Body of pancreas (tissue), 4 donors: ENCODE results near the gene MZF1. TPM values are rescaled to one million over a fixed set of nuclear protein-coding genes. Genes with fewer than 3 reads are reported as not detected.

Source experiments
- ATAC-seq: fragments of 150-250 bp; one replicate; pipeline ENCODE4 v1.9.1; 2016
- DNase-seq, 4 donors: peaks; one replicate each; pipeline ENCODE4 v3.0.0-alpha.2; 2019
- H3K27ac ChIP-seq, 4 donors: fragments of 200-600 bp; sonication (generic); 1 replicate in 3 of 4; 2 replicates in 1 of 4; pipeline versions ENCODE4 v1.5.1 to v1.6.1; 2016 to 2019; ENCODE audit warnings: mild to moderate bottlenecking in 1 of 4, mixed read lengths in 1 of 4, moderate library complexity in 1 of 4
- H3K27me3 ChIP-seq, 2 donors: fragments of 200-600 bp; sonication (generic); one replicate each; pipeline ENCODE4 v1.6.0; 2016; ENCODE audit warnings: mild to moderate bottlenecking in 1 of 2
- H3K36me3 ChIP-seq, 2 donors: fragments of 200-600 bp; sonication (generic); replicated peaks in 1 of 2; 2 replicates each; pipeline ENCODE4 v1.5.1; 2016; ENCODE audit warnings: low read depth in 2 of 2; ENCODE audit not compliant: insufficient read depth in 1 of 2
- H3K4me1 ChIP-seq: fragments of 200-600 bp; sonication (generic); one replicate; pipeline ENCODE4 v1.6.0; 2016
- H3K4me3 ChIP-seq, 2 donors: fragments of 200-600 bp; sonication (generic); 1 replicate in 1 of 2; 2 replicates in 1 of 2; pipeline ENCODE4 v1.5.1; 2016 to 2019
- H3K9me3 ChIP-seq, 3 donors: fragments of 200-600 bp; sonication (generic); 1 replicate in 2 of 3; 2 replicates in 1 of 3; pipeline ENCODE4 v1.5.1; 2016
- POLR2A ChIP-seq, 3 donors: fragments of 450-650 bp; IDR thresholded peaks; one replicate each; pipeline ENCODE4 v1.6.1; 2016; ENCODE audit warnings: antibody characterized with exemption in 3 of 3, mild to moderate bottlenecking in 2 of 3
- WGBS, 2 donors: methylation state at CpG; one replicate each; pipeline ENCODE4 v1.1.5; 2017; 5-methylcytosine and 5-hydroxymethylcytosine counted together
- intact Hi-C: fragments of 100-400 bp; cut with DNase I; formaldehyde crosslinking; loops from one replicate; pipeline ENCODE4 v1.15.1; 2023
- total RNA-seq, 2 donors: library from RNA; depleted of rRNA; stranded (reverse); fragments of >200 nt; gene quantifications; one replicate each; pipeline ENCODE4 v1.1.0, GENCODE V29; 2016
- TF ChIP-seq, protein P1 (sequence below), 7 experiments: fragments of 450-650 bp in 4 of 7; fragments of 200-600 bp in 3 of 7; sonication (generic) in 3 of 7; IDR thresholded peaks; one replicate each; pipeline ENCODE4 v1.5.1; 2016 to 2019; ENCODE audit warnings: antibody characterized with exemption in 7 of 7

The MZF1 gene
- total RNA-seq, 2 donors from 2014 or later: 31.4 to 59.3 TPM

DNA sequence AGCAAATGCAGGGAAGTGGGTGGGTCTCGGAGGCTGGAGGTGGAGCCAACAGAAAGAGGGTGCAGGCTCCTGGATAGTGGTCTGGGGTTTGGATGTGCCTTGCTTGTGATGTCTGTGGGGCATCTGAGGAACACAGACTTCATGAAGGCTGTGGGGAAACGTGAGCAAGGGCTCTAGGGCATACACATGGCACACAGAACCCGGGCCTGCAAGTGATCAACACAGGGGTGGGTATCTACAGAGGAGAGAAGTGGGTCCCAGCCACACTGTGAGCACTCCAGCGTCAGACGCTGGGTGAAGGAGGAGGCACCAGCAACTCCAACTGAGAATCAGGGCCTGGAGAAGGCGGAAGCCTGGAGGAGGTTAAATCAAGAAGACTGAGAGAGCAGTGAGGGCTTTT, 9.3 kb downstream of the MZF1 start:
- no peaks in the 10 kb centered on the region for H3K36me3 ChIP-seq
- TF ChIP-seq, protein P1, sequence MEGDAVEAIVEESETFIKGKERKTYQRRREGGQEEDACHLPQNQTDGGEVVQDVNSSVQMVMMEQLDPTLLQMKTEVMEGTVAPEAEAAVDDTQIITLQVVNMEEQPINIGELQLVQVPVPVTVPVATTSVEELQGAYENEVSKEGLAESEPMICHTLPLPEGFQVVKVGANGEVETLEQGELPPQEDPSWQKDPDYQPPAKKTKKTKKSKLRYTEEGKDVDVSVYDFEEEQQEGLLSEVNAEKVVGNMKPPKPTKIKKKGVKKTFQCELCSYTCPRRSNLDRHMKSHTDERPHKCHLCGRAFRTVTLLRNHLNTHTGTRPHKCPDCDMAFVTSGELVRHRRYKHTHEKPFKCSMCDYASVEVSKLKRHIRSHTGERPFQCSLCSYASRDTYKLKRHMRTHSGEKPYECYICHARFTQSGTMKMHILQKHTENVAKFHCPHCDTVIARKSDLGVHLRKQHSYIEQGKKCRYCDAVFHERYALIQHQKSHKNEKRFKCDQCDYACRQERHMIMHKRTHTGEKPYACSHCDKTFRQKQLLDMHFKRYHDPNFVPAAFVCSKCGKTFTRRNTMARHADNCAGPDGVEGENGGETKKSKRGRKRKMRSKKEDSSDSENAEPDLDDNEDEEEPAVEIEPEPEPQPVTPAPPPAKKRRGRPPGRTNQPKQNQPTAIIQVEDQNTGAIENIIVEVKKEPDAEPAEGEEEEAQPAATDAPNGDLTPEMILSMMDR (IDR thresholded peaks at IDR 0.05): no peak
- TF ChIP-seq POLR2A (IDR thresholded peaks at IDR 0.05): no peak
- intact Hi-C loops: no loop called here

DNA sequence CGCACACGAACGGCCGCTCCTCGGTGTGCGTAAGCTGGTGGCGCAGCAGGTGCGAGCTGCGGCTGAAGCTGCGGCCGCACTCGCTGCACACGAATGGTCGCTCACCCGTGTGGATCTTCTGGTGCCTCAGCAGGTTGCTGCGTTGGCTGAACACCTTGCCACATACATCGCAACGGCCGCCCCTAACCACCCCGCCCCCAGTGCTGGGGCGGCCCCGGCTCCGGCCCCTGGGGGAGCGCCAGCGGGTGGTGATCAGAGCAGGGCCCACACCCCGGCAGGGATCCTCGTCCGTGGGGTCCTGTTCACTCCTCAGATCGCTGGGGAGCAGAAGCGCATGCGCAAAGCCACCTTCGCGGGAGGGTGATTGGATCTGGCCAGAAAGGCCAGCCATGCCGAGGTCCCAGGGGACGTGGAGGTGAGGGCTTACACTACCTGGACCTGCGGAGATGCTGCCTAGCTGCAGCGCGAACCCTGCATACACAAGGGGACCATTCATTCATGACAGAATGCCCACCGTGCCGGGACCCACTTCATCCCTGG, 10.0 kb downstream of the MZF1 start:
- Histone ChIP-seq H3K9me3 (no peaks in the 10 kb centered on the region), H3K27me3 (no peaks in the 10 kb centered on the region), H3K4me1 (peaks cover 36% of the 10 kb centered on the region), H3K27ac (peak overlapping the region in 1 of 4 donors; percentile 59), H3K4me3 (no peak overlapping the region), H3K36me3 (no peaks in the 10 kb centered on the region)
- WGBS, 2 donors: 4 to 5% methylated on average over 6 to 40 of the region's 40 CpGs
- no peak for TF ChIP-seq POLR2A (IDR thresholded peaks at IDR 0.05)
- TF ChIP-seq, protein P1 (IDR thresholded peaks at IDR 0.05): no peak
- DNase-seq (peak; percentile 38 to 59 (median 48)), ATAC-seq (no peak)
- intact Hi-C loops: no loop called here

More for the DNA sequence above, 9.3 kb downstream of the MZF1 start:
- Histone ChIP-seq H3K4me1 (peaks cover 36% of the 10 kb centered on the region), H3K27me3 (no peaks in the 10 kb centered on the region), H3K9me3 (no peaks in the 10 kb centered on the region), H3K4me3 (no peak overlapping the region), H3K27ac (no peak overlapping the region)
- DNase-seq: peak in 2 of 4 donors; percentile 1 to 11
- 64 to 72% methylated on average over 6 of the region's 6 CpGs for WGBS, 2 donors
- ATAC-seq: no peak

DNA sequence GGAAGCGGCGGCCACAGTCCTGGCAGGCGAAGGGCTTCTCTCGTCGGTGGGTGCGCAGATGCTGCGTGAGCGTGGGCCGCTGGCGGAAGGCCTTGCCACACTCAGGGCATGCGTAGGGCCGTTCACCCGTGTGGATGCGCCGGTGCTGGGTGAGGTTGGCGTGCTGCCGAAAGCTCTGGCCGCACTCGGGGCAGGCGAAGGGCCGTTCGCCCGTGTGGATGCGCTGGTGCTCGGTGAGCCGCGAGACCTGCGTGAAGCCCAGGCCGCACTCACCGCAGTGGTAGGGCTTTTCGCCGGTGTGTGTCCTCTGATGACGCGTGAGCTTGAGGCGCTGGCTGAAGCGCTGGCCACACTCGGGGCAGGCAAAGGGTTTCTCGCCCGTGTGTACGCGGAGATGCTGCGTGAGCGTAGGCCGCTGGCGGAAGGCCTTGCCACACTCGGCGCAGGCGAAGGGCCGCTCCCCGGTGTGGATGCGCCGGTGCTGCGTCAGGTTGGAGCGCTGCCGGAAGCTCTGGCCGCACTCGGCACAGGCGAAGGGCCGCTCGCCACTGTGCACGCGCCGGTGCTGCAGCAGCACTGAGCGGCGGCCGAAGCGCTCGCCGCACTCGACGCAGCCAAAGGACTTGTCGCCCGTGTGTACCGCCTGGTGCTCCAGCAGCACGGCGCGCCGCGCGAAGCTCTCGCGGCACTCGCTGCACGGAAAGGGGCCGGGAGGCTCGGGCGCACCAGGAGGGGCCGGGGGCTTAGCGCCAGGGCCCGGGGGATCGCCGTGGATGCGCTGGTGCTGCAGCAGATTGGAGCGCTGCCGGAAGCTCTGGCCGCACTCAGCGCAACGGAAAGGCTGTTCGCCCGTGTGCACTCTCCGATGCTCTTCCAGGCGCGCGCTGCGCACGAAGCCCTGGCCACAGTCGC, 10.8 kb downstream of the MZF1 start:
- intact Hi-C loops: no loop called here
- 3 to 5% methylated on average over 8 to 107 of the region's 107 CpGs for WGBS, 2 donors
- Histone ChIP-seq H3K27me3 (no peaks in the 10 kb centered on the region), H3K4me3 (no peak overlapping the region), H3K36me3 (no peaks in the 10 kb centered on the region), H3K27ac (peak overlapping the region in 2 of 4 donors; percentile 38 to 59), H3K9me3 (no peaks in the 10 kb centered on the region), H3K4me1 (peaks cover 39% of the 10 kb centered on the region)
- ATAC-seq (no peak), DNase-seq (peak; percentile 39 to 56 (median 50))
- peak in 2 of 3 donors; percentile 21 to 29 for TF ChIP-seq POLR2A (IDR thresholded peaks at IDR 0.05)
- TF ChIP-seq, protein P1 (IDR thresholded peaks at IDR 0.05): no peak

DNA sequence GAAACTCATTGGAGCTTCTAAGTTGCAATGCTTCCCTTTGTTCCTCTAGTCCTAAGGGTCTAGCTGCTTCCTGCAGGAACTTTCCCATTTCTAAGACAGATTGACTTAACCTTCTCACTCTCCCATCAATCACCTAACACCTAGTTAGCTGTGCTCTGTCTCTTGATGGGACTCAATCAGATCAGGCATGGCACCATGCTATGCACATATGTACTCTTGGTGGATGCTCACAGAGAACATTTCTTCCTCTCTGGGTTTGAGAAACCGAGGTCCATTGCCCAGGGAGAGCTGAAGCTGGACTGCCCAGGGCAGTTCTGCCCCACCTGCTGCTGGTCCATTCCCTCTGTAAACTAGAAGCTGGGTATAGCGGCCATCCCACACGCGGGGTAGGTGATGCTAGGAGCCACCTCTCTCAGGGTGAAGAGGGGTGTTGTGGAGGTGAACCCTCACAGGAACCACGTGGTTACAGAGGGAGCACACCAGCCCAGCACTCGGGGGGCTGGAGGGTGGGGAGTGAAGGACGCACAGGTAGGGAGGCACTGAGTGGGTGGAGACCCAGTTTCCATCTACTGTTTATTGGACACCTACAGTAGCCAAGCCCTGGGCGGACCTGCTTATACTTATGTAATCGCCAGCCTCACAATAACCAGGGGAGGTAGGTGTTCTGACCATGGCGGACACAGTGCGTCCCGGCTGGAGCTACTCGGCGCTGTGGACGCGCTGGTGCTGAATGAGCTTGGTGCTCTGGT, 11.6 kb downstream of the MZF1 start:
- Histone ChIP-seq H3K9me3 (no peaks in the 10 kb centered on the region), H3K27ac (peak overlapping the region in 2 of 4 donors; percentile 38 to 59), H3K4me1 (peaks cover 48% of the 10 kb centered on the region), H3K27me3 (no peaks in the 10 kb centered on the region), H3K36me3 (no peaks in the 10 kb centered on the region), H3K4me3 (no peak overlapping the region)
- no peak for DNase-seq
- ATAC-seq: no peak
- intact Hi-C loops: no loop called here
- 43 to 49% methylated on average over 7 to 16 of the region's 16 CpGs for WGBS, 2 donors
- TF ChIP-seq, protein P1 (IDR thresholded peaks at IDR 0.05): no peak
- TF ChIP-seq POLR2A (IDR thresholded peaks at IDR 0.05): no peak
